Liver (tissue), 9 donors: ENCODE measurements around the gene PHF21B. TPM values are rescaled to one million over a fixed set of nuclear protein-coding genes. Genes with fewer than 3 reads are reported as not detected.
A peak's percentile ranks its signal among the peaks of the same experiment; 100 is the strongest.

Experiments used
- DNase-seq: peaks from one replicate; pipeline ENCODE4 v3.0.0-alpha.2; 2017; ENCODE audit warnings: low spot score
- H3K27ac ChIP-seq, 2 donors: one replicate each; pipeline ENCODE4 v1.7.0; 2013; ENCODE audit warnings: inconsistent platforms in 2 of 2, low read length in 2 of 2, control low read depth in 1 of 2, low read depth in 1 of 2, mild to moderate bottlenecking in 1 of 2
- H3K27me3 ChIP-seq, 4 donors: one replicate each; pipeline versions ENCODE4 v1.6.1 to v1.7.0; 2013; ENCODE audit warnings: low read length in 3 of 4, inconsistent platforms in 1 of 4, mild to moderate bottlenecking in 1 of 4, moderate library complexity in 1 of 4; ENCODE audit not compliant: control insufficient read depth in 4 of 4, insufficient read depth in 4 of 4
- H3K36me3 ChIP-seq, 4 donors: one replicate each; pipeline versions ENCODE4 v1.6.1 to v1.7.0; 2013; ENCODE audit warnings: low read length in 3 of 4, mild to moderate bottlenecking in 3 of 4, low read depth in 1 of 4, moderate library complexity in 1 of 4; ENCODE audit not compliant: control insufficient read depth in 4 of 4, insufficient read depth in 3 of 4
- H3K4me1 ChIP-seq, 4 donors: one replicate each; pipeline versions ENCODE4 v1.6.1 to v1.7.0; 2013; ENCODE audit warnings: low read length in 3 of 4, mild to moderate bottlenecking in 3 of 4, moderate library complexity in 1 of 4; ENCODE audit not compliant: control insufficient read depth in 4 of 4, insufficient read depth in 4 of 4
- H3K4me3 ChIP-seq, 3 donors: one replicate each; pipeline versions ENCODE4 v1.6.1 to v1.7.0; 2013; ENCODE audit warnings: low read length in 3 of 3, control low read depth in 1 of 3, low read depth in 1 of 3, mild to moderate bottlenecking in 1 of 3
- H3K9ac ChIP-seq, 2 donors: one replicate each; pipeline ENCODE4 v1.7.0; 2013; ENCODE audit warnings: low read length in 2 of 2, mild to moderate bottlenecking in 2 of 2, moderate library complexity in 2 of 2, control low read depth in 1 of 2, low read depth in 1 of 2
- H3K9me3 ChIP-seq, 4 donors: one replicate each; pipeline versions ENCODE4 v1.6.1 to v1.7.0; 2013; ENCODE audit warnings: low read length in 3 of 4; ENCODE audit not compliant: control insufficient read depth in 4 of 4
- CTCF ChIP-seq: fragments of 150-350 bp; IDR thresholded peaks from 2 replicates; pipeline ENCODE4 v1.5.1; 2017; ENCODE audit warnings: improper control_type of control experiment, low read depth, low read length; ENCODE audit not compliant: missing input control
- EGR1 ChIP-seq, 2 donors: IDR thresholded peaks; 2 replicates each; pipeline ENCODE4 v1.6.1; 2016 to 2018; ENCODE audit warnings: antibody characterized with exemption in 2 of 2, low read depth in 2 of 2
- FOXA1 ChIP-seq: IDR thresholded peaks from 2 replicates; pipeline ENCODE4 v1.6.1; 2016; ENCODE audit warnings: antibody characterized with exemption
- FOXA2 ChIP-seq: IDR thresholded peaks from 2 replicates; pipeline ENCODE4 v1.6.1; 2016; ENCODE audit warnings: antibody characterized with exemption
- GABPA ChIP-seq, 2 donors: IDR thresholded peaks in 1 of 2; conservative IDR thresholded peaks in 1 of 2; 2 replicates each; pipeline ENCODE4 v1.6.1; 2016; ENCODE audit warnings: antibody characterized with exemption in 2 of 2, mild to moderate bottlenecking in 1 of 2, moderate library complexity in 1 of 2
- HNF4A ChIP-seq, 2 donors: conservative IDR thresholded peaks; 2 replicates each; pipeline ENCODE4 v1.6.1; 2016; ENCODE audit warnings: antibody characterized with exemption in 2 of 2, mild to moderate bottlenecking in 2 of 2
- HNF4G ChIP-seq: IDR thresholded peaks from 2 replicates; pipeline ENCODE4 v1.6.1; 2016; ENCODE audit warnings: antibody characterized with exemption
- MAX ChIP-seq: IDR thresholded peaks from 2 replicates; pipeline ENCODE4 v1.6.1; 2016; ENCODE audit warnings: antibody characterized with exemption
- RAD21 ChIP-seq, 2 donors: IDR thresholded peaks; 2 replicates each; pipeline ENCODE4 v1.6.1; 2016; ENCODE audit warnings: antibody characterized with exemption in 2 of 2, mild to moderate bottlenecking in 2 of 2
- SP1 ChIP-seq: IDR thresholded peaks from 2 replicates; pipeline ENCODE4 v1.6.1; 2018; ENCODE audit warnings: antibody characterized with exemption, mild to moderate bottlenecking
- YY1 ChIP-seq: IDR thresholded peaks from 2 replicates; pipeline ENCODE4 v1.6.1; 2016; ENCODE audit warnings: antibody characterized with exemption, mild to moderate bottlenecking
- WGBS: extraction: QIAGEN DNeasy Blood & Tissue Kit; methylation state at CpG from one replicate; pipeline ENCODE4 v1.1.7; 2013; 5-methylcytosine and 5-hydroxymethylcytosine counted together
- polyA plus RNA-seq, 2 donors: library from polyadenylated mRNA; stranded (reverse) in 1 of 2; unstranded in 1 of 2; fragments of 200-250 nt in 1 of 2; fragments of >200 nt in 1 of 2; fragmentation: Nextera tagmentation in 1 of 2; extraction: Ambion mirVana in 1 of 2; gene quantifications; one replicate each; pipeline versions ENCODE4 v1.2.1 to v1.2.3, GENCODE V29; 2013 to 2015
- total RNA-seq, 2 donors: library from RNA; depleted of rRNA; stranded (reverse); fragments of >200 nt; gene quantifications; one replicate each; pipeline ENCODE4 v1.2.3, GENCODE V29; 2014
- TF ChIP-seq, protein P1 (sequence below): IDR thresholded peaks from 2 replicates; pipeline ENCODE4 v1.6.1; 2016; ENCODE audit warnings: antibody characterized with exemption
- TF ChIP-seq, protein P2 (sequence below): IDR thresholded peaks from 2 replicates; pipeline ENCODE4 v1.6.1; 2016; ENCODE audit warnings: antibody characterized with exemption
- donor health status: healthy.
- donor health status: healthy.
- donor health status: healthy.
- donor health status: healthy.
- donor health status: healthy.

The PHF21B gene
- total and polyA plus RNA-seq, 4 donors: not detected

DNA sequence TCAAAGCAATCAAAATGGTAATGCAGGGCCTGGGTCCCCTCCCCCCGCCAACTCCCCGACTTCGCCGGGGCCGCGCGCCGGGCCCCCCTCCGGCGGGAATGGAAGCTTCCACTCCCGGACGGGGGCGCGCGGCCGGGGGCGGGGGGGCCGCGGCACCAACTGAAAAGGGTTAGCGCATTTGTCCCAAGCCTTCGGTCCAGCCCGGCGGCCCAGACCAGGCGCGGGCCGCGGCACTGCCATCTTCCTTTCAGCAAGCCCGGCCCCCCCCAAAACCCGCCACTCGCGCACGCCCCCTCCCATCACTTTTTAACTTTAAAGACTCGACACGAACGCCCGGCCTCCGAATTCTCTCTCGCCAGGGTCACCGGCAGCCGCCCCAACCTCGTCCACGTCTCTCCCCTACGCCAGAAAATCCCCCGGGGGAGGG lies 2.8 kb downstream of the PHF21B start:
- H3K27ac ChIP-seq: no peak overlapping the region

GRCh38 chr22:45006111-45006963 lies 3.5 kb downstream of the PHF21B start:
- Histone ChIP-seq H3K9me3 (no peaks in the 10 kb centered on the region), H3K36me3 (no peaks in the 10 kb centered on the region), H3K4me1 (peaks cover 0 to 32% (median 14%) of the 10 kb centered on the region in 4 donors), H3K4me3 (peak overlapping the region in 1 of 3 donors; percentile 58), H3K9ac (no peak overlapping the region), H3K27ac (no peak overlapping the region), H3K27me3 (peaks cover 0 to 32% (median 15%) of the 10 kb centered on the region in 4 donors)
- no peak for DNase-seq
- TF ChIP-seq YY1 (no peak), FOXA1 (no peak), MAX (no peak), CTCF (no peak), FOXA2 (no peak), HNF4A (conservative IDR thresholded peaks at IDR 0.05) (no peak), RAD21 (IDR thresholded peaks at IDR 0.05) (no peak), SP1 (no peak), HNF4G (no peak)
- TF ChIP-seq, protein P1, sequence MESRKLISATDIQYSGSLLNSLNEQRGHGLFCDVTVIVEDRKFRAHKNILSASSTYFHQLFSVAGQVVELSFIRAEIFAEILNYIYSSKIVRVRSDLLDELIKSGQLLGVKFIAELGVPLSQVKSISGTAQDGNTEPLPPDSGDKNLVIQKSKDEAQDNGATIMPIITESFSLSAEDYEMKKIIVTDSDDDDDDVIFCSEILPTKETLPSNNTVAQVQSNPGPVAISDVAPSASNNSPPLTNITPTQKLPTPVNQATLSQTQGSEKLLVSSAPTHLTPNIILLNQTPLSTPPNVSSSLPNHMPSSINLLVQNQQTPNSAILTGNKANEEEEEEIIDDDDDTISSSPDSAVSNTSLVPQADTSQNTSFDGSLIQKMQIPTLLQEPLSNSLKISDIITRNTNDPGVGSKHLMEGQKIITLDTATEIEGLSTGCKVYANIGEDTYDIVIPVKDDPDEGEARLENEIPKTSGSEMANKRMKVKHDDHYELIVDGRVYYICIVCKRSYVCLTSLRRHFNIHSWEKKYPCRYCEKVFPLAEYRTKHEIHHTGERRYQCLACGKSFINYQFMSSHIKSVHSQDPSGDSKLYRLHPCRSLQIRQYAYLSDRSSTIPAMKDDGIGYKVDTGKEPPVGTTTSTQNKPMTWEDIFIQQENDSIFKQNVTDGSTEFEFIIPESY: no peak
- TF ChIP-seq, protein P2, sequence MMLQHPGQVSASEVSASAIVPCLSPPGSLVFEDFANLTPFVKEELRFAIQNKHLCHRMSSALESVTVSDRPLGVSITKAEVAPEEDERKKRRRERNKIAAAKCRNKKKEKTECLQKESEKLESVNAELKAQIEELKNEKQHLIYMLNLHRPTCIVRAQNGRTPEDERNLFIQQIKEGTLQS: no peak
- WGBS: 7% methylated on average over 21 of the region's 21 CpGs

More for the DNA sequence above, 2.8 kb downstream of the PHF21B start:
- peaks cover 0 to 32% (median 19%) of the 10 kb centered on the region in 4 donors for H3K27me3 ChIP-seq
- DNase-seq: no peak
- 4% methylated on average over 44 of the region's 44 CpGs for WGBS
- H3K4me3 ChIP-seq: peak overlapping the region in 1 of 3 donors; percentile 58
- no peak for TF ChIP-seq GABPA (IDR thresholded peaks at IDR 0.05 in 1 of 2, conservative IDR thresholded peaks at IDR 0.05 in 1 of 2)
- no peak for TF ChIP-seq EGR1 (IDR thresholded peaks at IDR 0.05; ENCODE audit: low read depth in 2 of 2)
- no peak for TF ChIP-seq HNF4A (conservative IDR thresholded peaks at IDR 0.05)
- no peak for TF ChIP-seq SP1
- no peak for TF ChIP-seq MAX
- no peak for TF ChIP-seq YY1
- no peaks in the 10 kb centered on the region for H3K36me3 ChIP-seq
- H3K4me1 ChIP-seq: peaks cover 0 to 32% (median 14%) of the 10 kb centered on the region in 4 donors
- no peaks in the 10 kb centered on the region for H3K9me3 ChIP-seq
- no peak overlapping the region for H3K9ac ChIP-seq
